Upper lobe of right lung (tissue), 1 donor: ENCODE results near the gene ANO4. TPM values are rescaled to one million over a fixed set of nuclear protein-coding genes. Genes with fewer than 3 reads are reported as not detected.

ENCODE experiments used
- ATAC-seq: fragments of 200-7000 bp; cut with Tn5 transposase; one replicate; pipeline ENCODE4 v1.9.1; 2020; ENCODE audit warnings: mild to moderate bottlenecking, moderate library complexity
- DNase-seq: peaks from one replicate; pipeline ENCODE4 v3.0.0-alpha.2; 2020
- H3K27ac ChIP-seq: fragments of 200-600 bp; one replicate; pipeline ENCODE4 v1.8.0; 2022
- H3K27me3 ChIP-seq: fragments of 200-600 bp; one replicate; pipeline ENCODE4 v1.8.0; 2022; ENCODE audit warnings: mild to moderate bottlenecking
- H3K36me3 ChIP-seq: fragments of 200-600 bp; one replicate; pipeline ENCODE4 v1.8.0; 2022
- H3K4me1 ChIP-seq: fragments of 200-600 bp; one replicate; pipeline ENCODE4 v1.8.0; 2022
- H3K4me3 ChIP-seq: fragments of 200-600 bp; one replicate; pipeline ENCODE4 v1.8.0; 2022; ENCODE audit warnings: mild to moderate bottlenecking
- H3K9me3 ChIP-seq: fragments of 200-600 bp; one replicate; pipeline ENCODE4 v1.8.0; 2022
- CTCF ChIP-seq: fragments of 200-600 bp; IDR thresholded peaks from one replicate; pipeline ENCODE4 v1.8.0; 2022; ENCODE audit warnings: antibody characterized with exemption
- intact Hi-C: fragments of 100-400 bp; cut with DNase I; formaldehyde crosslinking; loops from one replicate; pipeline ENCODE4 v1.11.0; 2022
- total RNA-seq: library from RNA; stranded (reverse); fragmentation: NEBNext Ultra II Directional; extraction: Animal tissue kit (Norgen Biotek cat#: 25700); gene quantifications from one replicate; pipeline ENCODE4 v1.2.1, GENCODE V29; 2021
- donor health status: DM: no; HTN: yes; CAD: no; lungs with severe emphysema.

ANO4 gene
- total RNA-seq, 1 donor from 2014 or later: 0.38 TPM

DNA sequence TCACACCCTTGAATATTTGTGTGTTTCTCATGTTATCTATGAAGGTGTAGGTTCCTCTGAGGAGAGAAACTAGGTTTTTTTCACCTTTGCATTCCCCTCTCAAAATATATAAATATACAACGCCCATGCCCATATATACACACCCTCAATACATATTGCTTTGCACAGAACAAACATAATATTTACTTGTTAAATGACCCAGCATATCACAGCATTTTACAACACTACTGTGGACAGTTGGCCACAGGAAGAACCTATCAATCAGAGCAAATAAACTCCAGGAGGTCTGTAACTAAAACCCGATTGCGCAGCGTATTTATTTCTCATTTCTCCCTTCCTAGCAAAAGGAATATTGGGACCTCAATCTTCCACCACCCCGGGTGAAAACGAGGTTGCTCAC, 219.4 kb downstream of the ANO4 start:
- Histone ChIP-seq H3K4me3 (no peak overlapping the region), H3K9me3 (no peaks in the 10 kb centered on the region), H3K27me3 (no peaks in the 10 kb centered on the region), H3K36me3 (no peaks in the 10 kb centered on the region), H3K4me1 (no peaks in the 10 kb centered on the region), H3K27ac (no peak overlapping the region)
- ATAC-seq (no peak), DNase-seq (no peak)
- intact Hi-C loops: no loop called here
- TF ChIP-seq CTCF: no peak

- H3K27me3 ChIP-seq: no peaks in the 10 kb centered on the region
- TF ChIP-seq CTCF: no peak
- no peaks in the 10 kb centered on the region for H3K4me1 ChIP-seq
- DNase-seq (no peak), ATAC-seq (no peak)
- H3K9me3 ChIP-seq: no peaks in the 10 kb centered on the region
- H3K4me3 ChIP-seq: no peak overlapping the region
- intact Hi-C loops: no loop called here
- no peaks in the 10 kb centered on the region for H3K36me3 ChIP-seq
- H3K27ac ChIP-seq: no peak overlapping the region
These were observed 220.5 kb downstream of the ANO4 start for GRCh38 chr12:101015044-101015443.

DNA sequence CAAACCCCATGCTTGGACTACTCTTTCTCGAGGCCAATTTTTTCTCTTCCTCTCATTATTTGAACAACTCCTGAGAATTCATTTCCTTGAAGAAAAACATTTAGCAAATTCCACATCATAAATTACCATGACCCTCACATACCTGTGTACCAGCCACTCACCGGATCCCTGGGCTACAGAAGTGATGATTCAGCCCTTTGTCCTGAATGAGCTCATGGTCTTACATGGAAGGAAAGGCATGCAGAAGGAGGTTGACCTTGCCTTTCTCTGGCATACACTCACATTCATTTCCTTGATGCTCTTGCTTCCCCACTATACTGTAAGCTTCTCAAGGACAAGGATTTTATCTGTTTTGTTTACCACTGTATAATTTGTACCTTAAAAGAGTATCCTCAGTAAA, 224.0 kb downstream of the ANO4 start:
- peak; percentile 32 for ATAC-seq
- Histone ChIP-seq H3K9me3 (no peaks in the 10 kb centered on the region), H3K36me3 (no peaks in the 10 kb centered on the region), H3K27ac (no peak overlapping the region), H3K27me3 (no peaks in the 10 kb centered on the region), H3K4me1 (no peaks in the 10 kb centered on the region), H3K4me3 (no peak overlapping the region)
- no peak for TF ChIP-seq CTCF
- intact Hi-C loops: no loop called here
- no peak for DNase-seq

DNA sequence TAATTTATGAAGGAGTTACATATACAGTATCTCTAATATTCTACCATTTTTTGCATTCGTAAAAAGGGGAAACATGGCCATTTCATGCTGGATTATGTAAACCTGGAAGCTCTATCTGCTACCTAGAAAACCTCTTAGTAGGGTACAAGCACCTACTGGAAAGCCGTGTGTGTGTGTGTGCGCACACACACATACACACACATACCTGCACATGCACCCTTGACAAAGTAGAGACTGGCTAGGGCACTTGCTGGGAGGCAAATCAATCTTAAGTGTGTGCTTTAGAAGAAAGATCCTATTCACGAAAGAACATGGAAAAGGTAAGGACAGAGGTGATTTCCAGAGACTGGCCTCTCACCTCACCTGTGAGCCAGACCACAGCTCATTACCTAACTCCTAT, 224.6 kb downstream of the ANO4 start:
- H3K4me3 ChIP-seq: no peak overlapping the region
- H3K27ac ChIP-seq: no peak overlapping the region
- intact Hi-C loops: no loop called here
- no peaks in the 10 kb centered on the region for H3K4me1 ChIP-seq
- H3K27me3 ChIP-seq: no peaks in the 10 kb centered on the region
- ATAC-seq: peak; percentile 62
- no peak for TF ChIP-seq CTCF
- H3K9me3 ChIP-seq: no peaks in the 10 kb centered on the region
- H3K36me3 ChIP-seq: no peaks in the 10 kb centered on the region
- DNase-seq: no peak

GRCh38 chr12:101019667-101020066, 225.1 kb downstream of the ANO4 start:
- H3K36me3 ChIP-seq: no peaks in the 10 kb centered on the region
- no peaks in the 10 kb centered on the region for H3K27me3 ChIP-seq
- no peaks in the 10 kb centered on the region for H3K4me1 ChIP-seq
- no peak overlapping the region for H3K4me3 ChIP-seq
- intact Hi-C loops: no loop called here
- H3K9me3 ChIP-seq: no peaks in the 10 kb centered on the region
- TF ChIP-seq CTCF: no peak
- DNase-seq (no peak), ATAC-seq (no peak)
- no peak overlapping the region for H3K27ac ChIP-seq

DNA sequence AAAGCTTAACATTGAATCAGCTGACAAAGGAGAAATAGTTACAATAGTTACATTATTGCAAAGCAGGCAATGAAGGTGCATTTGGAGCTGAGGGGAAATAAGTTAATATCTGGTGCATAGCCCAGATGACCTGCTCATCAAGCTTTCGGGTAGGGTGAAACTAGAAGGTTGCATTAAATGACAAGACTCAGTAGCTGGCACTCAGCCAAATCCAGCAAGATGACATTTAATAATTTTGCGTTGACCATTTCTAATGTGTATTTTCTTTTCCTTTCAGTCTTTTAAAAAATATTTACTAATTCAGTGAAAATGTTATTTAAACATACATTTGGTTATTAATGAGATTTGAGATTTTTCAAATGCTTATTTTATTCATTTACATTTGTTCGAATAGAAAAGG, 226.9 kb downstream of the ANO4 start:
- H3K36me3 ChIP-seq: no peaks in the 10 kb centered on the region
- intact Hi-C loops: no loop called here
- no peaks in the 10 kb centered on the region for H3K4me1 ChIP-seq
- DNase-seq (no peak), ATAC-seq (no peak)
- H3K9me3 ChIP-seq: no peaks in the 10 kb centered on the region
- H3K27me3 ChIP-seq: no peaks in the 10 kb centered on the region
- no peak overlapping the region for H3K27ac ChIP-seq
- no peak overlapping the region for H3K4me3 ChIP-seq
- no peak for TF ChIP-seq CTCF
